Midbrain (tissue), 1 donor: ENCODE measurements around the gene DPF3.

Source experiments
- DNase-seq: peaks from one replicate; lab custom pipeline; 2025; lab: John Stamatoyannopoulos, UW

DPF3 gene

GRCh38 chr14:72597252-72598233, 296.4 kb downstream of the DPF3 start:
- DNase-seq: no peak

- DNase-seq: no peak
Measured at GRCh38 chr14:72595152-72595862, 298.6 kb downstream of the DPF3 start.

GRCh38 chr14:72594099-72594901, 299.6 kb downstream of the DPF3 start:
- DNase-seq: no peak

GRCh38 chr14:72591391-72591790, 302.5 kb downstream of the DPF3 start:
- DNase-seq: no peak

GRCh38 chr14:72590577-72590976, 303.3 kb downstream of the DPF3 start:
- no peak for DNase-seq

- no peak for DNase-seq
Measured at GRCh38 chr14:72589652-72590051, 304.2 kb downstream of the DPF3 start.

- DNase-seq: no peak
Measured at GRCh38 chr14:72588521-72588920, 305.4 kb downstream of the DPF3 start.

- DNase-seq: no peak
Measured at GRCh38 chr14:72583316-72584272, 310.3 kb downstream of the DPF3 start.

GRCh38 chr14:72582582-72582981, 311.3 kb downstream of the DPF3 start:
- no peak for DNase-seq

- no peak for DNase-seq
Measured at GRCh38 chr14:72578514-72578913, 315.4 kb downstream of the DPF3 start.

- DNase-seq: no peak
Measured at GRCh38 chr14:72577521-72577920, 316.4 kb downstream of the DPF3 start.

- no peak for DNase-seq
Measured at GRCh38 chr14:72576258-72576657, 317.6 kb downstream of the DPF3 start.

GRCh38 chr14:72574715-72575114, 319.2 kb downstream of the DPF3 start:
- DNase-seq: no peak

GRCh38 chr14:72573725-72574417, 320.0 kb downstream of the DPF3 start:
- peak; percentile 3 for DNase-seq
